Right kidney (tissue), 1 donor: Measurements from ENCODE around the gene GGT1.
"Not testable (repeated sequence)": the region's sequence is repeated elsewhere in the genome, so short reads cannot be mapped to it uniquely, and the experiment has no call there.

Experiments
- DNase-seq: peaks from one replicate; pipeline ENCODE4 v3.0.0-alpha.2; 2016

The GGT1 gene

GRCh38 chr22:24583221-24584165 is 19.5 kb upstream of the GGT1 start:
- no peak for DNase-seq

GRCh38 chr22:24584166-24584790 is 18.7 kb upstream of the GGT1 start:
- DNase-seq: no peak

GRCh38 chr22:24584871-24585411 is 18.1 kb upstream of the GGT1 start:
- no peak for DNase-seq

- no peak for DNase-seq
Observed at GRCh38 chr22:24585461-24585860, 17.5 kb upstream of the GGT1 start.

GRCh38 chr22:24585927-24586546 is 17.0 kb upstream of the GGT1 start:
- no peak for DNase-seq

GRCh38 chr22:24587251-24587650 is 15.7 kb upstream of the GGT1 start:
- no peak for DNase-seq

GRCh38 chr22:24587948-24588347 is 15.0 kb upstream of the GGT1 start:
- no peak for DNase-seq

GRCh38 chr22:24588381-24588756 is 14.6 kb upstream of the GGT1 start:
- DNase-seq: no peak

GRCh38 chr22:24588757-24589481 is 14.1 kb upstream of the GGT1 start:
- DNase-seq: no peak

GRCh38 chr22:24589518-24590030 is 13.4 kb upstream of the GGT1 start:
- no peak for DNase-seq

- no peak for DNase-seq
Observed at GRCh38 chr22:24590596-24591173, 12.3 kb upstream of the GGT1 start.

- DNase-seq: no peak
Observed at GRCh38 chr22:24591286-24591830, 11.6 kb upstream of the GGT1 start.

- peak; percentile 70 for DNase-seq
Observed at GRCh38 chr22:24592058-24592850, 10.7 kb upstream of the GGT1 start.

GRCh38 chr22:24592851-24593558 is 10.0 kb upstream of the GGT1 start, which contains the start of gene LRRC75B:
TSS of gene LRRC75B (minus strand) at chr22:24593073. CDS start at chr22:24593039, 34 bp downstream.
- DNase-seq: peak; percentile 77

- not testable (repeated sequence) for DNase-seq
Observed at GRCh38 chr22:24593559-24593835, 9.5 kb upstream of the GGT1 start.

GRCh38 chr22:24593836-24594568 is 9.0 kb upstream of the GGT1 start:
- DNase-seq: peak; percentile 59

GRCh38 chr22:24594569-24595120 is 8.3 kb upstream of the GGT1 start:
- no peak for DNase-seq

GRCh38 chr22:24595228-24595627 is 7.8 kb upstream of the GGT1 start:
- no peak for DNase-seq

GRCh38 chr22:24595863-24596262 is 7.1 kb upstream of the GGT1 start:
- no peak for DNase-seq
